ENCODE results near the gene CASK.
"Not testable (repeated sequence)": the region's sequence is repeated elsewhere in the genome, so short reads cannot be mapped to it uniquely, and the experiment has no call there.

CASK gene

GRCh38 chrX:41553688-41554087 lies 369.7 kb downstream of the CASK start:
- no peak for DNase-seq

- no peak for DNase-seq
Measured at GRCh38 chrX:41548411-41548810, 374.9 kb downstream of the CASK start.

- DNase-seq: no peak
Measured at GRCh38 chrX:41543668-41544067, 379.7 kb downstream of the CASK start.

- no peak for DNase-seq
Measured at GRCh38 chrX:41543025-41543424, 380.3 kb downstream of the CASK start.

- no peak for DNase-seq
Measured at GRCh38 chrX:41542536-41542935, 380.8 kb downstream of the CASK start.

- DNase-seq: no peak
Measured at GRCh38 chrX:41542135-41542534, 381.2 kb downstream of the CASK start.

GRCh38 chrX:41541386-41541785 lies 382.0 kb downstream of the CASK start:
- no peak for DNase-seq

GRCh38 chrX:41538707-41539106 lies 384.6 kb downstream of the CASK start:
- no peak for DNase-seq

- DNase-seq: no peak
Measured at GRCh38 chrX:41530085-41530484, 393.3 kb downstream of the CASK start.

GRCh38 chrX:41529221-41529620 lies 394.1 kb downstream of the CASK start:
- DNase-seq: no peak

GRCh38 chrX:41528784-41529183 lies 394.6 kb downstream of the CASK start:
- no peak for DNase-seq

GRCh38 chrX:41526925-41527324 lies 396.4 kb downstream of the CASK start:
- DNase-seq: no peak

GRCh38 chrX:41526271-41526670 lies 397.1 kb downstream of the CASK start:
- DNase-seq: no peak

GRCh38 chrX:41522671-41523070 lies 400.7 kb downstream of the CASK start:
- DNase-seq: no peak

- no peak for DNase-seq
Measured at GRCh38 chrX:41522081-41522480, 401.3 kb downstream of the CASK start.

GRCh38 chrX:41519468-41519867 lies 403.9 kb downstream of the CASK start:
- DNase-seq: no peak

- no peak for DNase-seq
Measured at GRCh38 chrX:41518841-41519220, 404.5 kb downstream of the CASK start.

- no peak for DNase-seq
Measured at GRCh38 chrX:41518127-41518840, 405.1 kb downstream of the CASK start.

GRCh38 chrX:41516999-41517765 lies 406.2 kb downstream of the CASK start:
- DNase-seq: no peak

GRCh38 chrX:41516456-41516855 lies 406.9 kb downstream of the CASK start:
- no peak for DNase-seq

GRCh38 chrX:41515376-41515775 lies 408.0 kb downstream of the CASK start:
- no peak for DNase-seq

- no peak for DNase-seq
Measured at GRCh38 chrX:41514179-41514578, 409.2 kb downstream of the CASK start.

- DNase-seq: not testable (repeated sequence)
Measured at GRCh38 chrX:41512853-41513252, 410.5 kb downstream of the CASK start.

GRCh38 chrX:41512394-41512793 lies 411.0 kb downstream of the CASK start:
- DNase-seq: no peak

- DNase-seq: no peak
Measured at GRCh38 chrX:41507919-41508318, 415.4 kb downstream of the CASK start.

Data from DMS 273 treated with DMSO at 0.1 percent for 48 hours (cell line).